GM23338 (cell line): ENCODE results near the gene PELI3. TPM values are rescaled to one million over a fixed set of nuclear protein-coding genes. Genes with fewer than 3 reads are reported as not detected.

ENCODE experiments used
- ATAC-seq: fragments of 200-7000 bp; cut with Tn5 transposase; 3 replicates; pipeline ENCODE4 v1.9.1; 2020
- DNase-seq: peaks from one replicate; pipeline ENCODE4 v3.0.0-alpha.2; 2015; ENCODE audit warnings: low spot score
- H2AFZ ChIP-seq: fragments of 200-600 bp; sonication (generic); 2 replicates; pipeline ENCODE4 v1.8.0; 2016; ENCODE audit warnings: antibody characterized with exemption, mild to moderate bottlenecking, moderate library complexity
- H3F3A ChIP-seq: fragments of 200-600 bp; sonication (generic); replicated peaks from 2 replicates; pipeline ENCODE4 v1.8.0; 2017; ENCODE audit warnings: antibody characterized with exemption, mixed run types, low read depth
- H3K27ac ChIP-seq: fragments of 200-600 bp; sonication (generic); 2 replicates; pipeline ENCODE4 v1.6.1; 2016; ENCODE audit warnings: low read depth
- H3K27me3 ChIP-seq: fragments of 200-600 bp; sonication (generic); 2 replicates; pipeline ENCODE4 v1.8.0; 2016; ENCODE audit warnings: mild to moderate bottlenecking, mixed run types, moderate library complexity; ENCODE audit not compliant: insufficient read depth
- H3K36me3 ChIP-seq: fragments of 200-600 bp; sonication (generic); 2 replicates; pipeline ENCODE4 v1.8.0; 2016; ENCODE audit warnings: mild to moderate bottlenecking; ENCODE audit not compliant: insufficient read depth
- H3K4me1 ChIP-seq: fragments of 200-600 bp; sonication (generic); 2 replicates; pipeline ENCODE4 v1.8.0; 2016; ENCODE audit warnings: mild to moderate bottlenecking, moderate library complexity; ENCODE audit not compliant: insufficient read depth
- H3K4me2 ChIP-seq: fragments of 200-600 bp; sonication (generic); 2 replicates; pipeline ENCODE4 v1.7.1; 2017; ENCODE audit warnings: mixed run types
- H3K4me3 ChIP-seq: fragments of 200-600 bp; sonication (generic); 2 replicates; pipeline ENCODE4 v1.6.1; 2016; ENCODE audit warnings: mixed run types
- H3K79me2 ChIP-seq: fragments of 200-600 bp; sonication (generic); replicated peaks from 2 replicates; pipeline ENCODE4 v1.8.0; 2017; ENCODE audit warnings: mild to moderate bottlenecking; ENCODE audit not compliant: insufficient read depth
- H3K9me2 ChIP-seq: fragments of 200-600 bp; sonication (generic); 2 replicates; pipeline ENCODE4 v1.8.0; 2017; ENCODE audit not compliant: insufficient read depth
- H4K20me1 ChIP-seq: fragments of 200-600 bp; sonication (generic); replicated peaks from 2 replicates; pipeline ENCODE4 v1.8.0; 2017; ENCODE audit warnings: mild to moderate bottlenecking; ENCODE audit not compliant: insufficient read depth
- H3K27ac Mint-ChIP-seq: 2 replicates; pipeline ENCODE4 v1.8.0; 2020; ENCODE audit warnings: inconsistent platforms, mild to moderate bottlenecking, moderate library complexity, mixed read lengths
- H3K27me3 Mint-ChIP-seq: 3 replicates; pipeline ENCODE4 v1.8.0; 2022; ENCODE audit warnings: low read depth, mild to moderate bottlenecking, moderate library complexity, mixed read lengths, inconsistent platforms; ENCODE audit not compliant: insufficient read depth, poor library complexity
- H3K36me3 Mint-ChIP-seq: 3 replicates; pipeline ENCODE4 v1.8.0; 2021; ENCODE audit warnings: low read depth, mild to moderate bottlenecking, inconsistent platforms, moderate library complexity, mixed read lengths
- H3K4me1 Mint-ChIP-seq: 3 replicates; pipeline ENCODE4 v1.8.0; 2020; ENCODE audit warnings: mild to moderate bottlenecking, inconsistent platforms, mixed read lengths
- H3K4me3 Mint-ChIP-seq: 3 replicates; pipeline ENCODE4 v1.8.0; 2021; ENCODE audit warnings: moderate library complexity, mild to moderate bottlenecking, inconsistent platforms, mixed read lengths
- H3K9me3 Mint-ChIP-seq: 3 replicates; pipeline ENCODE4 v1.8.0; 2020; ENCODE audit warnings: moderate library complexity, mild to moderate bottlenecking, inconsistent platforms, mixed read lengths
- CREB1 ChIP-seq: fragments of 250-450 bp; sonication (Bioruptor Pico); IDR thresholded peaks from 2 replicates; pipeline ENCODE4 v1.5.0; 2020; ENCODE audit warnings: low read depth, mild to moderate bottlenecking, moderate library complexity
- CTCF ChIP-seq, 2 experiments: fragments of 200-600 bp in 1 of 2; sonication (generic) in 1 of 2; conservative IDR thresholded peaks; 2 replicates each; pipeline versions ENCODE4 v1.5.1 to v1.6.1; 2016 to 2017; ENCODE audit warnings: antibody characterized with exemption in 2 of 2, low read depth in 2 of 2, mild to moderate bottlenecking in 2 of 2, moderate library complexity in 1 of 2
- ETS1 ChIP-seq: IDR thresholded peaks from 2 replicates; pipeline ENCODE4 v1.6.1; 2016; ENCODE audit warnings: antibody characterized with exemption
- EZH2 ChIP-seq: fragments of 200-600 bp; sonication (generic); IDR thresholded peaks from one replicate; pipeline ENCODE4 v1.8.0; 2017; ENCODE audit warnings: antibody characterized with exemption, mild to moderate bottlenecking, low read depth; ENCODE audit not compliant: unreplicated experiment
- EZH2phosphoT487 ChIP-seq: fragments of 200-600 bp; sonication (generic); IDR thresholded peaks from one replicate; pipeline ENCODE4 v1.8.1; 2018; ENCODE audit warnings: antibody characterized with exemption; ENCODE audit not compliant: unreplicated experiment
- JUNB ChIP-seq: IDR thresholded peaks from one replicate; pipeline ENCODE4 v1.6.1; 2016; ENCODE audit warnings: antibody characterized with exemption; ENCODE audit not compliant: unreplicated experiment
- NANOG ChIP-seq: IDR thresholded peaks from 2 replicates; pipeline ENCODE4 v1.6.1; 2016; ENCODE audit warnings: antibody characterized with exemption, borderline replicate concordance
- POLR2AphosphoS5 ChIP-seq: IDR thresholded peaks from 2 replicates; pipeline ENCODE4 v1.6.1; 2016; ENCODE audit warnings: antibody characterized with exemption, low read depth
- REST ChIP-seq: IDR thresholded peaks from one replicate; pipeline ENCODE4 v1.6.1; 2018; ENCODE audit warnings: antibody characterized with exemption; ENCODE audit not compliant: unreplicated experiment
- STAT1 ChIP-seq: IDR thresholded peaks from one replicate; pipeline ENCODE4 v1.6.1; 2016; ENCODE audit warnings: antibody characterized with exemption; ENCODE audit not compliant: unreplicated experiment
- ZNF114 ChIP-seq: fragments of 250-450 bp; sonication (Bioruptor Pico); IDR thresholded peaks from 2 replicates; pipeline ENCODE4 v1.5.0; 2020; ENCODE audit warnings: mild to moderate bottlenecking, moderate library complexity
- ZNF331 ChIP-seq: fragments of 250-450 bp; sonication (Bioruptor Pico); IDR thresholded peaks from 2 replicates; pipeline ENCODE4 v1.5.0; 2020; ENCODE audit warnings: low read depth, mild to moderate bottlenecking, moderate library complexity
- ZNF462 ChIP-seq: fragments of 250-450 bp; sonication (Bioruptor Pico); IDR thresholded peaks from 2 replicates; pipeline ENCODE4 v1.5.0; 2020; ENCODE audit warnings: mild to moderate bottlenecking, moderate library complexity
- long read RNA-seq: library from polyadenylated mRNA; unstranded; transcript quantifications from one replicate; pipeline ENCODE4 v2.0.0, GENCODE V29; 2020; ENCODE audit not compliant: unreplicated experiment
- polyA plus RNA-seq: library from polyadenylated mRNA; unstranded; fragments of >200 nt; fragmentation: Nextera tagmentation; extraction: Ambion mirVana; gene quantifications from 2 replicates; pipeline ENCODE4 v1.2.1, GENCODE V29; 2016
- total RNA-seq: library from RNA; depleted of rRNA; stranded (reverse); fragments of >200 nt; shearing (Covaris generic); gene quantifications from 2 replicates; pipeline ENCODE4 v1.2.3, GENCODE V29; 2014; rRNA removed

PELI3 gene
- total RNA-seq (8.5 and 9.1 TPM in 2 replicates), polyA plus RNA-seq (2.2 and 2.8 TPM in 2 replicates)
- long read RNA-seq, partial matches to known transcripts = 0 of 1 reads
- long read RNA-seq, other reads (novel, unspliced or antisense) = 1 of 1 reads

GRCh38 chr11:66466225-66467033, at the start of gene PELI3:
PELI3 (plus strand) TSS chr11:66466905; CDS start chr11:66468129, 1,224 bp downstream.
- peak within 1 kb of the TSS; percentile 90 for H3K4me2 ChIP-seq
- H3F3A ChIP-seq = peaks cover 10% of the 10 kb centered on the region; the same call in 1 of the 2 replicates
- H3K4me1 ChIP-seq = peaks cover 35% of the 10 kb centered on the region
- peak within 1 kb of the TSS; percentile 89 for H3K27ac Mint-ChIP-seq
- peak within 1 kb of the TSS; percentile 81 for H3K4me3 ChIP-seq
- peaks cover 18% of the 10 kb centered on the region for H3K36me3 Mint-ChIP-seq
- H3K4me3 Mint-ChIP-seq = peak within 1 kb of the TSS; percentile 91
- H3K4me1 Mint-ChIP-seq = peaks cover 36% of the 10 kb centered on the region
- H3K27me3 Mint-ChIP-seq = peaks cover 11% of the 10 kb centered on the region
- ATAC-seq (peak; percentile 82), DNase-seq (peak; percentile 96)
- peak within 1 kb of the TSS; percentile 83 for H3K27ac ChIP-seq
- H3K27me3 ChIP-seq = no peaks in the 10 kb centered on the region
- no peaks in the 10 kb centered on the region for H3K36me3 ChIP-seq
- H3K79me2 ChIP-seq = no peaks in the 10 kb centered on the region
- TF ChIP-seq EZH2phosphoT487 (no peak), NANOG (no peak), REST (peak; percentile 11), ZNF114 (CRISPR knock-in tag) (no peak), CREB1 (peak; percentile 53), JUNB (no peak), EZH2 (no peak), ZNF331 (CRISPR knock-in tag) (no peak), STAT1 (no peak), POLR2AphosphoS5 (peak; percentile 65), CTCF (conservative IDR thresholded peaks at IDR 0.05; ENCODE audit: low read depth in 2 of 2) (no peak), ZNF462 (CRISPR knock-in tag) (no peak), ETS1 (no peak)
- peaks cover 23% of the 10 kb centered on the region for H3K9me3 Mint-ChIP-seq
- no peaks in the 10 kb centered on the region for H3K9me2 ChIP-seq
- H4K20me1 ChIP-seq = no peaks in the 10 kb centered on the region; the same call in none of the 2 replicates
- peak within 1 kb of the TSS; percentile 86 for H2AFZ ChIP-seq
